Measurements from ENCODE around the gene MIEN1.
"Not testable (repeated sequence)": the region's sequence is repeated elsewhere in the genome, so short reads cannot be mapped to it uniquely, and the experiment has no call there.

MIEN1 gene

DNA sequence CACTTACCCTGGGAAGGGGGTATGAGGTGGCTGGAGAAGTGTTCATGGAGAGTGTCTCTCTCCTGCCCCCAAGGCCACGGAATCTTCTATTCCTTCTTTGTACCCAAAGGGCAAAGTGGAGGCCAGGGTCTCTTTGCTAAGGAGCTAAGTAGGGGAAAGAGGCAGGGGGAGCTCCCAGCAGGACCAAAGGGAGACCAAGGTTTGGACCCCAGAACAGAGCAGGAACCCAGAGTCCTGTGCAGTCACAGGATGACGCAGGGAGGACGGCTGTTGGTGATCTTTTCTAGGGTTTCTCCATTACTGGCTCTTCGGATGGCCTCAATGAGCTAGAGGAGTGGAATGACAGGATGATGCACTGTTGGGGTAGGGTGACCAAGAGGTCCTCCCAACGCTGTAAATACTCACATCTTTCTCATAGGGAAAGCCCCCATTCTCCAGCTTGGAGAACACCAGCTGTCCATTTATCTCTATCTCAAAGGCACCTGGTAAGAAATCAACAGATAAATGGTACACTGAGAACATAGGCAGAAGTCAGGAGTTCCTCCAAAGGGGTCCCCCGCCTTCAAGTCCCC lies 966 bp downstream of the MIEN1 start:
- H3K4me3 Mint-ChIP-seq: peak overlapping the region; percentile 85
- H3K27me3 Mint-ChIP-seq: no peaks in the 10 kb centered on the region
- peak overlapping the region; percentile 87 for H3K27ac Mint-ChIP-seq (ENCODE audit: low read depth)
- DNase-seq (ENCODE audit: low spot score in 2 of 2) (no peak), ATAC-seq (replicated peaks; ENCODE audit: extremely low read depth, poor library complexity, severe bottlenecking) (no peak)
- H3K36me3 Mint-ChIP-seq (ENCODE audit: insufficient read depth): peaks cover 20% of the 10 kb centered on the region
- H3K4me1 Mint-ChIP-seq: peaks cover 26% of the 10 kb centered on the region
- no peaks in the 10 kb centered on the region for H3K9me3 Mint-ChIP-seq

DNA sequence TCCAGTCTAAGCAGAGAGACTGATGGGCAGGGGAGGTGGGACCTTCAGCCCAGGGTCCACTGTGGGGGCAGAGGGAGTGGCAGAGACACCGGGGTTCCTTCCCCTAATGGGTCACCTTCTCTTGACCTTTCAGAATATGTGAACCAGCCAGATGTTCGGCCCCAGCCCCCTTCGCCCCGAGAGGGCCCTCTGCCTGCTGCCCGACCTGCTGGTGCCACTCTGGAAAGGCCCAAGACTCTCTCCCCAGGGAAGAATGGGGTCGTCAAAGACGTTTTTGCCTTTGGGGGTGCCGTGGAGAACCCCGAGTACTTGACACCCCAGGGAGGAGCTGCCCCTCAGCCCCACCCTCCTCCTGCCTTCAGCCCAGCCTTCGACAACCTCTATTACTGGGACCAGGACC lies 2.8 kb downstream of the MIEN1 start:
- peaks cover 26% of the 10 kb centered on the region for H3K4me1 Mint-ChIP-seq
- H3K36me3 Mint-ChIP-seq (ENCODE audit: insufficient read depth): peaks cover 22% of the 10 kb centered on the region
- no peak for DNase-seq (ENCODE audit: low spot score in 2 of 2)
- no peak for ATAC-seq (replicated peaks; ENCODE audit: extremely low read depth, poor library complexity, severe bottlenecking)
- no peak overlapping the region for H3K4me3 Mint-ChIP-seq
- H3K27ac Mint-ChIP-seq (ENCODE audit: low read depth): no peak overlapping the region
- H3K27me3 Mint-ChIP-seq: no peaks in the 10 kb centered on the region
- H3K9me3 Mint-ChIP-seq: no peaks in the 10 kb centered on the region

DNA sequence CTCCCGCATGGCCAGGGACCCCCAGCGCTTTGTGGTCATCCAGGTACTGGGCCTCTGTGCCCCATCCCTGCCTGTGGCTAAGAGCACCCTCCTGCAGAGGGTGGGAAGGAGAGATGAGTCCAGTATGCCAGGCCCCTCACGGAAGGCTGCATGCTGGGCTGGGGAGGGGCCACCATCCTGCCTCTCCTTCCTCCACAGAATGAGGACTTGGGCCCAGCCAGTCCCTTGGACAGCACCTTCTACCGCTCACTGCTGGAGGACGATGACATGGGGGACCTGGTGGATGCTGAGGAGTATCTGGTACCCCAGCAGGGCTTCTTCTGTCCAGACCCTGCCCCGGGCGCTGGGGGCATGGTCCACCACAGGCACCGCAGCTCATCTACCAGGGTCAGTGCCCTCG lies 3.7 kb downstream of the MIEN1 start:
- no peak overlapping the region for H3K4me3 Mint-ChIP-seq
- H3K27me3 Mint-ChIP-seq: no peaks in the 10 kb centered on the region
- peaks cover 22% of the 10 kb centered on the region for H3K36me3 Mint-ChIP-seq (ENCODE audit: insufficient read depth)
- no peak overlapping the region for H3K27ac Mint-ChIP-seq (ENCODE audit: low read depth)
- no peak for DNase-seq (ENCODE audit: low spot score in 2 of 2)
- ATAC-seq (replicated peaks; ENCODE audit: extremely low read depth, poor library complexity, severe bottlenecking): no peak
- no peaks in the 10 kb centered on the region for H3K9me3 Mint-ChIP-seq
- peaks cover 26% of the 10 kb centered on the region for H3K4me1 Mint-ChIP-seq

DNA sequence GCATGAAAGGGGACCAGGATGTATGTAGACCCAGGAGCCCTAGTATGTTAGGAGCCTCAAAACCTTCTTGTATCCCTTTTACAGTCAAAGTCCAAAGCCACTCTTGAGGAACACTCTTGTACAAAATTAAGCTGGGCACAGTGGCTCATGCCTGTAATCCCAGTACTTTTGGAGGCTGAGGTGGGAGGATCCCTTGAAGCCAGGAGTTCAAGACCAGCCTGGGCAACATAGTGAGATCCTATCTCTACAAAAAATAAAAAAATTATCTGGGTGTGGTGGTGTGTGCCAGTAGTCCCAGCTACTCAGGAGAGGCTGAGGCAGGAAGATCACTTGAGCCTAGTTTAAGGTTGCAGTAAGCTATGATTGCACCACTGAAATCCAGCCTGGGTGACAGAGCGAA lies 4.4 kb downstream of the MIEN1 start:
- not testable (repeated sequence) for DNase-seq (ENCODE audit: low spot score in 2 of 2); H3K27me3 Mint-ChIP-seq; ATAC-seq (replicated peaks; ENCODE audit: extremely low read depth, poor library complexity, severe bottlenecking); H3K9me3 Mint-ChIP-seq; H3K4me3 Mint-ChIP-seq
- peaks cover 26% of the 10 kb centered on the region for H3K4me1 Mint-ChIP-seq
- H3K27ac Mint-ChIP-seq (ENCODE audit: low read depth): peak overlapping the region; percentile 36
- H3K36me3 Mint-ChIP-seq (ENCODE audit: insufficient read depth): peaks cover 19% of the 10 kb centered on the region

DNA sequence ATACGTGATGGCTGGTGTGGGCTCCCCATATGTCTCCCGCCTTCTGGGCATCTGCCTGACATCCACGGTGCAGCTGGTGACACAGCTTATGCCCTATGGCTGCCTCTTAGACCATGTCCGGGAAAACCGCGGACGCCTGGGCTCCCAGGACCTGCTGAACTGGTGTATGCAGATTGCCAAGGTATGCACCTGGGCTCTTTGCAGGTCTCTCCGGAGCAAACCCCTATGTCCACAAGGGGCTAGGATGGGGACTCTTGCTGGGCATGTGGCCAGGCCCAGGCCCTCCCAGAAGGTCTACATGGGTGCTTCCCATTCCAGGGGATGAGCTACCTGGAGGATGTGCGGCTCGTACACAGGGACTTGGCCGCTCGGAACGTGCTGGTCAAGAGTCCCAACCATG lies 5.6 kb downstream of the MIEN1 start:
- DNase-seq (ENCODE audit: low spot score in 2 of 2): no peak
- Mint-ChIP-seq H3K4me3 (no peak overlapping the region), H3K27ac (ENCODE audit: low read depth) (no peak overlapping the region), H3K27me3 (no peaks in the 10 kb centered on the region), H3K9me3 (no peaks in the 10 kb centered on the region), H3K4me1 (peaks cover 22% of the 10 kb centered on the region), H3K36me3 (ENCODE audit: insufficient read depth) (peaks cover 16% of the 10 kb centered on the region)
- ATAC-seq (replicated peaks; ENCODE audit: extremely low read depth, poor library complexity, severe bottlenecking): no peak

DNA sequence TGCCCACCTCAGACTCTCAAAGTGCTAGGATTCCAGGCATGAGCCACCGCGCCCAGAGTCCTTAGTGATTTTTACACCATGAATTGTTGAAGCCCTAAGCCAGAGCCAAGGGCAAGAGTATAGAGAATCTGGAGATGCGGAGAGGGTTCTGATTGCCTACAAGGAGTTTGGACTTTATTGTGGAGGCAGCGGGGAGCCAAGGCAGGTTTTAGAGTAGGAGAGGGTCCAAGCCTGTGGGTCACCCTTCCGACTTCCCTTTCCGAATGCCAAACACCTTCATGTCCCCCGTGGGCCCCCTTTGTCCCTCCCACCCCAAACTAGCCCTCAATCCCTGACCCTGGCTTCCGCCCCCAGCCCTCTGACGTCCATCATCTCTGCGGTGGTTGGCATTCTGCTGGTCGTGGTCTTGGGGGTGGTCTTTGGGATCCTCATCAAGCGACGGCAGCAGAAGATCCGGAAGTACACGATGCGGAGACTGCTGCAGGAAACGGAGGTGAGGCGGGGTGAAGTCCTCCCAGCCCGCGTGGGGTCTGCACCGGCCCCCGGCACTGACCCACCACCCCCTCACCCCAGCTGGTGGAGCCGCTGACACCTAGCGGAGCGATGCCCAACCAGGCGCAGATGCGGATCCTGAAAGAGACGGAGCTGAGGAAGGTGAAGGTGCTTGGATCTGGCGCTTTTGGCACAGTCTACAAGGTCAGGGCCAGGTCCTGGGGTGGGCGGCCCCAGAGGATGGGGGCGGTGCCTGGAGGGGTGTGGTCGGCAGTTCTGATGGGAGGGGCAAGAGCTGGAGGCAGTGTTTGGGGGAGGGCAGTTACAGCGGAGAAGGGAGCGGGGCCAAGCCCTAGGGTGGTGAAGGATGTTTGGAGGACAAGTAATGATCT lies 7.1 kb downstream of the MIEN1 start:
- Mint-ChIP-seq H3K36me3 (ENCODE audit: insufficient read depth) (peaks cover 8% of the 10 kb centered on the region), H3K27me3 (no peaks in the 10 kb centered on the region), H3K9me3 (no peaks in the 10 kb centered on the region), H3K4me3 (no peak overlapping the region), H3K27ac (ENCODE audit: low read depth) (no peak overlapping the region), H3K4me1 (peaks cover 8% of the 10 kb centered on the region)
- DNase-seq (ENCODE audit: low spot score in 2 of 2) (no peak), ATAC-seq (replicated peaks; ENCODE audit: extremely low read depth, poor library complexity, severe bottlenecking) (no peak)

DNA sequence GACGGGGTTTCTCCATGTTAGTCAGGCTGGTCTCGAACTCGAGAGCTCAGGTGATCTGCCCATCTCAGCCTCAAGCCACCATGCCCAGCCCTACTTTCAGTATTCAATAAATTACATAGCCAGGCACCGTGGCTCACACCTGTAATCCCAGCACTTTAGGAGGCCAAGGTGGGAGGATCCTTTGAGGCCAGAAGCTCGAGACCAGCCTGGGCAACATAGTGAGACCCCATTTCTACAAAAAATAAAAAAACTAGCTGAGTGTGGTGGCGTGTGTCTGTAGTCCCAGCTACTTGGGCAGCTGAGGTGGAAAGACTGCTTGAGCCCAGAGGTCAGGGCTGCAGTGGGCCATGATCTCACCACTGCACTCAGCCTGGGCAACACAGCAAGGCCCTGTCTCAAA lies 8.2 kb downstream of the MIEN1 start:
- Mint-ChIP-seq H3K4me3 (no peak overlapping the region), H3K36me3 (ENCODE audit: insufficient read depth) (peaks cover 3% of the 10 kb centered on the region), H3K27ac (ENCODE audit: low read depth) (no peak overlapping the region), H3K4me1 (peaks cover 3% of the 10 kb centered on the region), H3K9me3 (no peaks in the 10 kb centered on the region), H3K27me3 (no peaks in the 10 kb centered on the region)
- DNase-seq (ENCODE audit: low spot score in 2 of 2) (no peak), ATAC-seq (replicated peaks; ENCODE audit: extremely low read depth, poor library complexity, severe bottlenecking) (no peak)

DNA sequence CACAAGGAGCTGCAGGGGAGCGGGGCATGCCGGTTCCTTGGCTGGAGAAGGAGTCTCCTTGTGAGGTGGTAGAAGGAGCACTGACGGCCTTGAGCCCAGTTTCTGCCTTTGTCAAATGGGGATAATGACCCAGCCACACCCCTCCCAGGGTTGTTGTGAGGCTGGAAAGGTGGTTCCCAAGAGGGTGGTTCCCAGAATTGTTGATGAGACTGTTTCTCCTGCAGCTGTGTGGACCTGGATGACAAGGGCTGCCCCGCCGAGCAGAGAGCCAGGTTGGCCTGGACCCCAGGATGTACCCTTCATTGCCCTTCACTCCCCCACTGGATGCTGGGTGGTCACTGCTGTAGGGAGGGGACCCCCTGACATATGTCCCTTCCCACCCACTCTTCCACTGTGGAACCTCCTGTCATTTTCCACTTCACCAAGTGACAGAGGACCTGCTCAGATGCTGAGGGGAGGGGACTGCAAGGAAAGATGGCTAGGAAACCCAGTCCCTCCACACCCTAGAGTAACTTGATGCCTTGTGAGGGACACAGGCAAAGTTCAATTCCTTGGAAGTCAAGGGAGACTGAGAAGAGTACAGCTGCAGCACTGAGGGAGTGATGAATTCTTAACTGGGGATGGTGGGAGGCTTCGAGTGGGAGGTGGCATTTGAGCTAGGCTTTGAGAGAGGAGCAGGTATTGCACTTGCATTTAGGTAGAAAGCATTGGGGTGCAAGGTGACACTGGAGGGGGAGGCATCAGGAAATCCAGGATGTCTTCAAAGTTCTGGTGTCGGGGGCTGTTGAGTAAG lies 10.6 kb downstream of the MIEN1 start:
- ATAC-seq (replicated peaks; ENCODE audit: extremely low read depth, poor library complexity, severe bottlenecking): no peak
- H3K9me3 Mint-ChIP-seq: no peaks in the 10 kb centered on the region
- no peaks in the 10 kb centered on the region for H3K27me3 Mint-ChIP-seq

DNA sequence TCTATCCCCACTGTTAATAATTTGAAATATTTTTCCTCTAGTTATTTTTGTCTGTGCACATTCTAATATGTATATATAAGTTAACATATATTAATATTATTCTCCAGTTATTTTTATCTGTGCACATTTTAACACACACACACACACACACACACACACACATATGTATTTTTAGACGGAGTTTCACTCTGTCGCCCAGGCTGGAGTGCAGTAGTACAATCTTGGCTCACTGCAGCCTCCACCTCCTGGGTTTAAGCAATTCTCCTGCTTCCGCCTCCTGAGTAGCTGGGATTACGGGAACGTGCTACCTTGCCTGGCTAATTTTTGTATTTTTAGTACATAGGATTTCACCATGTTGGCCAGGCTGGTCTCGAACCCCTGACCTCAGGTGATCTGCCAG lies 12.7 kb downstream of the MIEN1 start:
- H3K27ac Mint-ChIP-seq (ENCODE audit: low read depth): no peak overlapping the region
- no peaks in the 10 kb centered on the region for H3K4me1 Mint-ChIP-seq
- no peak for ATAC-seq (replicated peaks; ENCODE audit: extremely low read depth, poor library complexity, severe bottlenecking)
- no peak for DNase-seq (ENCODE audit: low spot score in 2 of 2)
- no peaks in the 10 kb centered on the region for H3K9me3 Mint-ChIP-seq
- no peak overlapping the region for H3K4me3 Mint-ChIP-seq
- no peaks in the 10 kb centered on the region for H3K36me3 Mint-ChIP-seq (ENCODE audit: insufficient read depth)
- H3K27me3 Mint-ChIP-seq: no peaks in the 10 kb centered on the region

More for the DNA sequence above, 10.6 kb downstream of the MIEN1 start:
- Mint-ChIP-seq H3K4me1 (no peaks in the 10 kb centered on the region), H3K4me3 (no peak overlapping the region), H3K27ac (ENCODE audit: low read depth) (no peak overlapping the region), H3K36me3 (ENCODE audit: insufficient read depth) (peaks cover 2% of the 10 kb centered on the region)
- no peak for DNase-seq (ENCODE audit: low spot score in 2 of 2)

DNA sequence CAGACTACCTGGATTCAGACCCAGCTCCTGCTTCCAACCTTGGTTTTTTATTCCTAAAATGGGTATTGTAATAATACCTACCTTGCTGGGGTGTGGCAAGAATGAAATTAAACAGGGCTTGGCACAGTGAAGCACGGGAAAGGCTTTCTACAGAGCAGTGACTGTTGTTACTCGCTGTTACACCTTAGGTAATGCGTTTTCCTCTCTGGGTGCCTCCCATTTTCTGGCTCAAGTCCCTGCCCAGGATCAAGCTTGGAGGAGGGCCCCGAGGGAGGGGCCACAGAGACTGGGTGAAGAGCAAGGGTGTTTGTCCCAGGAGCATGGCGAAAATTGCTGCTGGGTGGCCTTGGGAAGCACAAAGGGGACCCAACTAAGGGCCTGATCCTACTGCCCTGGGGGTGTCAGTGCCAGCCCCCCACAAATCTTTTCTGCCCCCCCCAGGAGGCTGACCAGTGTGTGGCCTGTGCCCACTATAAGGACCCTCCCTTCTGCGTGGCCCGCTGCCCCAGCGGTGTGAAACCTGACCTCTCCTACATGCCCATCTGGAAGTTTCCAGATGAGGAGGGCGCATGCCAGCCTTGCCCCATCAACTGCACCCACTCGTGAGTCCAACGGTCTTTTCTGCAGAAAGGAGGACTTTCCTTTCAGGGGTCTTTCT lies 13.3 kb downstream of the MIEN1 start:
- H3K27me3 Mint-ChIP-seq: no peaks in the 10 kb centered on the region
- H3K36me3 Mint-ChIP-seq (ENCODE audit: insufficient read depth): no peaks in the 10 kb centered on the region
- no peak for DNase-seq (ENCODE audit: low spot score in 2 of 2)
- ATAC-seq (replicated peaks; ENCODE audit: extremely low read depth, poor library complexity, severe bottlenecking): no peak
- no peaks in the 10 kb centered on the region for H3K9me3 Mint-ChIP-seq
- H3K4me1 Mint-ChIP-seq: no peaks in the 10 kb centered on the region
- H3K4me3 Mint-ChIP-seq: no peak overlapping the region
- H3K27ac Mint-ChIP-seq (ENCODE audit: low read depth): no peak overlapping the region

DNA sequence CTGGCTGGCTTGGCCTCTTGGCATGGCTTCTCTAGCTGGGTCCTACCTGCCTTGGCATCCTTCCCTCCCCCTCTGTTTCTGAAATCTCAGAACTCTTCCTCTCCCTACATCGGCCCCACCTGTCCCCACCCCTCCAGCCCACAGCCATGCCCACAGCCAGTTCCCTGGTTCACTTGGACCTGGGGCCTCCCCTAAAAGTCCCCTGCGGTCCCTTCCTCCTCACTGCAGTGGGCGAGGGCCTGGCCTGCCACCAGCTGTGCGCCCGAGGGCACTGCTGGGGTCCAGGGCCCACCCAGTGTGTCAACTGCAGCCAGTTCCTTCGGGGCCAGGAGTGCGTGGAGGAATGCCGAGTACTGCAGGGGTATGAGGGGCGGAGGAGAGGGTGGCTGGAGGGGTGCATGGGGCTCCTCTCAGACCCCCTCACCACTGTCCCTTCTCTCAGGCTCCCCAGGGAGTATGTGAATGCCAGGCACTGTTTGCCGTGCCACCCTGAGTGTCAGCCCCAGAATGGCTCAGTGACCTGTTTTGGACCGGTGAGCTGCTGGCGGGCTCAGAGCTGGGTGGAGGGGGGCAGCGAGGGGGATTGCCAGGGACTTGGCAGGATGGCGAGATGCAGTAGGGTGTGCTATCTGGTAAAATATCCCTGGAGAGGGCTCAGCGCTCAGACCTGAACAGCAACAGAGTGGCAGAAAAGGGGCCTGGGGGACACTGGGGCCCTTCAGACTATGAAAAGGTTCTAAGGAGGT lies 14.1 kb downstream of the MIEN1 start:
- Mint-ChIP-seq H3K27ac (ENCODE audit: low read depth) (no peak overlapping the region), H3K27me3 (no peaks in the 10 kb centered on the region), H3K4me3 (no peak overlapping the region), H3K36me3 (ENCODE audit: insufficient read depth) (no peaks in the 10 kb centered on the region), H3K4me1 (no peaks in the 10 kb centered on the region), H3K9me3 (no peaks in the 10 kb centered on the region)
- no peak for DNase-seq (ENCODE audit: low spot score in 2 of 2)
- ATAC-seq (replicated peaks; ENCODE audit: extremely low read depth, poor library complexity, severe bottlenecking): no peak

Measured in central memory CD8-positive, alpha-beta T cell (primary cell).